ENCODE measurements around the gene RMI2. TPM values are rescaled to one million over a fixed set of nuclear protein-coding genes. Genes with fewer than 3 reads are reported as not detected.

Gene RMI2
- total and polyA plus RNA-seq, 2 of the 8 experiments (the other 6 are each of a cell fraction or from before 2014, with no cell fraction given), result 58.2 to 96.0 TPM

- no peak for TF ChIP-seq ZNF274 (IDR thresholded peaks at IDR 0.05; ENCODE audit: borderline replicate concordance, extremely low read depth, low read length)
- no peak for TF ChIP-seq CBX5 (IDR thresholded peaks at IDR 0.05; ENCODE audit: low read depth, low read length)
- TF ChIP-seq CHD2 (IDR thresholded peaks at IDR 0.05; ENCODE audit: low read length), result no peak
- TF ChIP-seq, protein P1, sequence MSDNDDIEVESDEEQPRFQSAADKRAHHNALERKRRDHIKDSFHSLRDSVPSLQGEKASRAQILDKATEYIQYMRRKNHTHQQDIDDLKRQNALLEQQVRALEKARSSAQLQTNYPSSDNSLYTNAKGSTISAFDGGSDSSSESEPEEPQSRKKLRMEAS (IDR thresholded peaks at IDR 0.05), result no peak
- TF ChIP-seq ATF3 (IDR thresholded peaks at IDR 0.05; ENCODE audit: insufficient read depth, low read depth, low read length), result no peak
- no peak for TF ChIP-seq TBP (IDR thresholded peaks at IDR 0.05; ENCODE audit: low read depth, low read length)
- TF ChIP-seq GABPA (IDR thresholded peaks at IDR 0.05; ENCODE audit: borderline replicate concordance, insufficient read depth, low read length), result no peak
- TF ChIP-seq POLR2A (IDR thresholded peaks at IDR 0.05; ENCODE audit: control extremely low read depth in 1 of 2, low read depth in 2 of 2, low read length in 2 of 2), result no peak
These were observed 3.9 kb upstream of the RMI2 start (continued) for GRCh38 chr16:11341371-11341770.
